NCI-H226 (cell line): ENCODE measurements around the gene MAD1L1.
A peak's percentile ranks its signal among the peaks of the same experiment; 100 is the strongest.

Experiments
- DNase-seq: peaks from one replicate; pipeline ENCODE4 v3.0.0-alpha.2; 2015

MAD1L1 gene

GRCh38 chr7:2217206-2217605 lies 15.5 kb downstream of the MAD1L1 start:
- no peak for DNase-seq

- DNase-seq = no peak
Measured at GRCh38 chr7:2215851-2216250, 16.9 kb downstream of the MAD1L1 start.

GRCh38 chr7:2214636-2215035 lies 18.1 kb downstream of the MAD1L1 start:
- no peak for DNase-seq

- no peak for DNase-seq
Measured at GRCh38 chr7:2213551-2214215, 19.1 kb downstream of the MAD1L1 start.

- DNase-seq = no peak
Measured at GRCh38 chr7:2212906-2213305, 19.8 kb downstream of the MAD1L1 start.

GRCh38 chr7:2211926-2212325 lies 20.8 kb downstream of the MAD1L1 start:
- no peak for DNase-seq

- DNase-seq = no peak
Measured at GRCh38 chr7:2211259-2211880, 21.4 kb downstream of the MAD1L1 start.

GRCh38 chr7:2210551-2211258 lies 22.0 kb downstream of the MAD1L1 start:
- no peak for DNase-seq

- no peak for DNase-seq
Measured at GRCh38 chr7:2209961-2210323, 22.8 kb downstream of the MAD1L1 start.

- DNase-seq = peak; percentile 34
Measured at GRCh38 chr7:2209146-2209960, 23.4 kb downstream of the MAD1L1 start.

GRCh38 chr7:2208712-2209111 lies 24.0 kb downstream of the MAD1L1 start:
- no peak for DNase-seq

GRCh38 chr7:2205036-2205780 lies 27.5 kb downstream of the MAD1L1 start:
- no peak for DNase-seq

- no peak for DNase-seq
Measured at GRCh38 chr7:2204446-2204845, 28.3 kb downstream of the MAD1L1 start.

- no peak for DNase-seq
Measured at GRCh38 chr7:2203766-2204300, 28.9 kb downstream of the MAD1L1 start.

GRCh38 chr7:2202901-2203765 lies 29.6 kb downstream of the MAD1L1 start:
- no peak for DNase-seq

GRCh38 chr7:2202361-2202761 lies 30.4 kb downstream of the MAD1L1 start:
- no peak for DNase-seq

GRCh38 chr7:2201686-2202360 lies 30.9 kb downstream of the MAD1L1 start:
- no peak for DNase-seq

GRCh38 chr7:2201128-2201527 lies 31.6 kb downstream of the MAD1L1 start:
- no peak for DNase-seq

- no peak for DNase-seq
Measured at GRCh38 chr7:2200584-2200980, 32.2 kb downstream of the MAD1L1 start.

- DNase-seq = no peak
Measured at GRCh38 chr7:2199956-2200583, 32.7 kb downstream of the MAD1L1 start.
